ENCODE results near the gene VPS33A. TPM values are rescaled to one million over a fixed set of nuclear protein-coding genes. Genes with fewer than 3 reads are reported as not detected.

The VPS33A gene
- total and polyA plus RNA-seq, 2 of the 13 experiments (the other 11 are each of a cell fraction or from before 2014, with no cell fraction given) = 11.0 to 43.6 TPM

DNA sequence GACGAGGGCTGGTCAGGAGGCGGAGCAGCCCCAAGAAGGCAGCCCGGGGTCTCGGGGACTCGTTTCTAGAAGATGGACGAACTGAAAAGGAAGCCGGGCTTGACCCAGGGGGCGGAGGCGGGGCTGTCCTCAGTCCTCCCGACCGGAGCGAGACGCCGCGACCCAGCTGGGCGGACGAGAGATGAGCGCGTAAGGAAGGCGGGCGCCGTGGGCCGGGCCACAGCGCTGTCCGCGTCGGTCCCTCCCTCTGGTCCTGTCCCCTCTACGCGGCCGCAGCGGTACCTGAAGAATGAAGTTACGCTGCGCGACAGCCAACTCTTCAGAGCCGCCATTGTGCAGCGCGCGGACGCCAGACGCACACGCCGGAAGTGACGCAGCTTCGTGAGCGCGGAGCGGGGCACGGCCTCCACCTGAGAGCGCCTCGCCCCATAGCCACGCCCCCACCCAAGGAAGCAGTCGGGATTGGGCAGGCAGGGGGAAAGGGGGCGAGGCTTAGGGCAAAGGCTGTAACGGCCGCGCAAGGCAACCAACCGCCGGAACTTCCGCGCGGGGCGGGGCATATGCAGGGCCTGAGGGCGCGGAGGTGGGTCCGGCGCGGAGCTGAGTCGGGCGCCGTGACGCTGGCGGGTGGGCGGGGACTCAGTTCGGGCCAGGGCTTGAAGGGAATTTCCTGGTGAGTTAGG lies 40.5 kb downstream of the VPS33A start, which contains the start of gene DIABLO (continued):
- TF ChIP-seq ZNF407 (CRISPR knock-in tag; IDR thresholded peaks at IDR 0.05; ENCODE audit: not compliant biosample characterization) = peak; percentile 3
- 0 out of 2 replicates have a peak, but pooled peaks have one; percentile 60 for TF ChIP-seq AHR (CRISPR knock-in tag; IDR thresholded peaks at IDR 0.05)
- TF ChIP-seq PHF8 (CRISPR knock-in tag; IDR thresholded peaks at IDR 0.05) = peak; percentile 96
- no peak for TF ChIP-seq SOX13 (IDR thresholded peaks at IDR 0.05)
- peak in 1 of 2 experiments; percentile 34; a peak in 1 of 4 replicates for TF ChIP-seq SOX13 (CRISPR knock-in tag; conservative IDR thresholded peaks at IDR 0.05 in 1 of 2, IDR thresholded peaks at IDR 0.05 in 1 of 2)
- peak; percentile 98 for TF ChIP-seq TAF1 (CRISPR knock-in tag; IDR thresholded peaks at IDR 0.05)
- 0 out of 2 replicates have a peak, but pooled peaks have one; percentile 74 for TF ChIP-seq SNAPC2 (CRISPR knock-in tag; IDR thresholded peaks at IDR 0.05)
- TF ChIP-seq ZNF556 (CRISPR knock-in tag; IDR thresholded peaks at IDR 0.05; ENCODE audit: borderline replicate concordance) = peak; percentile 35; the same call in 1 of the 2 replicates
- peak; percentile 87 for TF ChIP-seq GABPA (IDR thresholded peaks at IDR 0.05; ENCODE audit: low read depth, low read length)
- TF ChIP-seq GABPA (CRISPR knock-in tag; IDR thresholded peaks at IDR 0.05; ENCODE audit: low read depth) = peak; percentile 96
- peak in 1 of 2 experiments; percentile 49; a peak in 2 of 4 replicates for TF ChIP-seq HMGXB4 (CRISPR knock-in tag; IDR thresholded peaks at IDR 0.05; ENCODE audit: borderline replicate concordance in 1 of 2, low read depth in 1 of 2)
- peak; percentile 92; the same call in 1 of the 2 replicates for TF ChIP-seq ZFP41 (CRISPR knock-in tag; IDR thresholded peaks at IDR 0.05; ENCODE audit: borderline replicate concordance)
- peak; percentile 84 for TF ChIP-seq MXD1 (CRISPR knock-in tag; IDR thresholded peaks at IDR 0.05)
- 0 out of 2 replicates have a peak, but pooled peaks have one; percentile 59 for TF ChIP-seq ZNF713 (CRISPR knock-in tag; IDR thresholded peaks at IDR 0.05)
- TF ChIP-seq, protein P1, sequence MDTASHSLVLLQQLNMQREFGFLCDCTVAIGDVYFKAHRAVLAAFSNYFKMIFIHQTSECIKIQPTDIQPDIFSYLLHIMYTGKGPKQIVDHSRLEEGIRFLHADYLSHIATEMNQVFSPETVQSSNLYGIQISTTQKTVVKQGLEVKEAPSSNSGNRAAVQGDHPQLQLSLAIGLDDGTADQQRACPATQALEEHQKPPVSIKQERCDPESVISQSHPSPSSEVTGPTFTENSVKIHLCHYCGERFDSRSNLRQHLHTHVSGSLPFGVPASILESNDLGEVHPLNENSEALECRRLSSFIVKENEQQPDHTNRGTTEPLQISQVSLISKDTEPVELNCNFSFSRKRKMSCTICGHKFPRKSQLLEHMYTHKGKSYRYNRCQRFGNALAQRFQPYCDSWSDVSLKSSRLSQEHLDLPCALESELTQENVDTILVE (CRISPR knock-in tag; IDR thresholded peaks at IDR 0.05) = peak; percentile 80

Data from HepG2 (cell line).